Aorta (tissue), 5 donors: ENCODE measurements around the gene NSL1. TPM values are rescaled to one million over a fixed set of nuclear protein-coding genes. Genes with fewer than 3 reads are reported as not detected.

Experiments
- ATAC-seq: fragments of 200-7000 bp; cut with Tn5 transposase; one replicate; pipeline ENCODE4 v1.9.1; 2022; ENCODE audit warnings: moderate library complexity; ENCODE audit not compliant: low FRiP score
- DNase-seq, 2 donors: peaks; one replicate each; pipeline ENCODE4 v3.0.0-alpha.2; 2020
- H3K27ac ChIP-seq, 2 donors: one replicate each; pipeline ENCODE4 v1.5.1; 2013; ENCODE audit warnings: low read length in 2 of 2, mild to moderate bottlenecking in 2 of 2, moderate library complexity in 2 of 2, control low read depth in 1 of 2, inconsistent platforms in 1 of 2, low read depth in 1 of 2
- H3K27me3 ChIP-seq, 2 donors: one replicate each; pipeline ENCODE4 v1.6.1; 2013; ENCODE audit warnings: control low read depth in 1 of 2, low read length in 1 of 2, mild to moderate bottlenecking in 1 of 2, moderate library complexity in 1 of 2; ENCODE audit not compliant: insufficient read depth in 2 of 2, control insufficient read depth in 1 of 2
- H3K36me3 ChIP-seq, 2 donors: one replicate each; pipeline ENCODE4 v1.6.1; 2013; ENCODE audit warnings: control low read depth in 1 of 2, low read length in 1 of 2, mild to moderate bottlenecking in 1 of 2; ENCODE audit not compliant: insufficient read depth in 2 of 2, control insufficient read depth in 1 of 2
- H3K4me1 ChIP-seq, 2 donors: one replicate each; pipeline ENCODE4 v1.6.1; 2013; ENCODE audit warnings: low read length in 2 of 2, control low read depth in 1 of 2, mild to moderate bottlenecking in 1 of 2, moderate library complexity in 1 of 2; ENCODE audit not compliant: insufficient read depth in 2 of 2, control insufficient read depth in 1 of 2
- H3K4me3 ChIP-seq, 2 donors: one replicate each; pipeline ENCODE4 v1.5.1; 2013; ENCODE audit warnings: low read length in 2 of 2, control low read depth in 1 of 2, mild to moderate bottlenecking in 1 of 2
- H3K9me3 ChIP-seq: one replicate; pipeline ENCODE4 v1.6.1; 2013; ENCODE audit warnings: mild to moderate bottlenecking, low read length; ENCODE audit not compliant: control insufficient read depth
- WGBS, 2 donors: extraction: QIAGEN DNeasy Blood & Tissue Kit; methylation state at CpG; one replicate each; pipeline ENCODE4 v1.1.7; 2013; 5-methylcytosine and 5-hydroxymethylcytosine counted together
- intact Hi-C, 2 donors: fragments of 100-400 bp; cut with DNase I; formaldehyde crosslinking; loops; one replicate each; pipeline versions ENCODE4 v1.14.2 to v1.15.0; 2022
- polyA plus RNA-seq, 2 donors: library from polyadenylated mRNA; stranded (reverse); fragments of 200-250 nt; gene quantifications; one replicate each; pipeline ENCODE4 v1.2.3, GENCODE V29; 2013
- total RNA-seq, 2 donors: library from RNA; stranded (reverse); fragmentation: NEBNext Ultra II Directional; extraction: Animal tissue kit (Norgen Biotek cat#: 25700); gene quantifications; one replicate each; pipeline ENCODE4 v1.2.1, GENCODE V29; 2021
- donor health status: healthy with polysubstance abuse.
- donor health status: Bipolar disorder and iron deficiency.
- donor health status: DM: no; HTN: no; CAD: no.
- donor health status: DM: no; HTN: no; CAD: no.
- donor health status: DM: yes; HTN: yes; CAD: no.

NSL1 gene
- total and polyA plus RNA-seq, 4 donors, result 17.7 to 30.5 (median 27.7) TPM

- Histone ChIP-seq H3K4me3 (no peak overlapping the region), H3K36me3 (no peaks in the 10 kb centered on the region), H3K27ac (no peak overlapping the region), H3K4me1 (no peaks in the 10 kb centered on the region), H3K27me3 (no peaks in the 10 kb centered on the region), H3K9me3 (no peaks in the 10 kb centered on the region)
- intact Hi-C loops, result no loop called here
- DNase-seq, result no peak
- ATAC-seq, result no peak
- 96 to 97% methylated on average over 9 of the region's 9 CpGs for WGBS, 2 donors
These were observed 28.7 kb downstream of the NSL1 start for GRCh38 chr1:212762839-212763238.

GRCh38 chr1:212762234-212762633, 29.3 kb downstream of the NSL1 start:
- intact Hi-C loops, result no loop called here
- 95 to 96% methylated on average over 4 of the region's 4 CpGs for WGBS, 2 donors
- no peaks in the 10 kb centered on the region for H3K9me3 ChIP-seq

GRCh38 chr1:212760126-212760823, 31.3 kb downstream of the NSL1 start:
- ATAC-seq, result peak; percentile 60
- H3K9me3 ChIP-seq, result no peaks in the 10 kb centered on the region
- DNase-seq, result no peak
- H3K27me3 ChIP-seq, result no peaks in the 10 kb centered on the region
- H3K4me3 ChIP-seq, result no peak overlapping the region
- no peaks in the 10 kb centered on the region for H3K36me3 ChIP-seq
- intact Hi-C loops, result no loop called here
- WGBS, 2 donors, result 93 to 96% methylated on average over 8 to 10 of the region's 10 CpGs
- no peak overlapping the region for H3K27ac ChIP-seq
- no peaks in the 10 kb centered on the region for H3K4me1 ChIP-seq

More at GRCh38 chr1:212762234-212762633, 29.3 kb downstream of the NSL1 start:
- DNase-seq (no peak), ATAC-seq (no peak)
- H3K4me3 ChIP-seq, result no peak overlapping the region
- H3K27me3 ChIP-seq, result no peaks in the 10 kb centered on the region
- H3K27ac ChIP-seq, result no peak overlapping the region
- no peaks in the 10 kb centered on the region for H3K36me3 ChIP-seq
- no peaks in the 10 kb centered on the region for H3K4me1 ChIP-seq

- no peaks in the 10 kb centered on the region for H3K9me3 ChIP-seq
- WGBS, 2 donors, result 97% methylated on average over 5 of the region's 5 CpGs
- intact Hi-C loops, result no loop called here
- no peak overlapping the region for H3K27ac ChIP-seq
- no peaks in the 10 kb centered on the region for H3K27me3 ChIP-seq
- no peaks in the 10 kb centered on the region for H3K4me1 ChIP-seq
- DNase-seq (no peak), ATAC-seq (peak; percentile 26)
- H3K4me3 ChIP-seq, result no peak overlapping the region
- H3K36me3 ChIP-seq, result no peaks in the 10 kb centered on the region
These were observed 31.9 kb downstream of the NSL1 start for GRCh38 chr1:212759683-212760082.

- H3K27me3 ChIP-seq, result no peaks in the 10 kb centered on the region
- H3K36me3 ChIP-seq, result no peaks in the 10 kb centered on the region
- H3K27ac ChIP-seq, result no peak overlapping the region
- H3K4me1 ChIP-seq, result no peaks in the 10 kb centered on the region
- ATAC-seq, result no peak
- intact Hi-C loops, result no loop called here
- DNase-seq, result no peak
- H3K9me3 ChIP-seq, result no peaks in the 10 kb centered on the region
- 40 to 45% methylated on average over 1 of the region's 1 CpG for WGBS, 2 donors
- no peak overlapping the region for H3K4me3 ChIP-seq
These were observed 36.9 kb downstream of the NSL1 start for GRCh38 chr1:212754680-212755079.

- WGBS, 2 donors, result 83% methylated on average over 8 of the region's 8 CpGs
- intact Hi-C loops, result no loop called here
- no peaks in the 10 kb centered on the region for H3K4me1 ChIP-seq
- DNase-seq (no peak), ATAC-seq (no peak)
- H3K27me3 ChIP-seq, result no peaks in the 10 kb centered on the region
- H3K4me3 ChIP-seq, result no peak overlapping the region
- no peaks in the 10 kb centered on the region for H3K9me3 ChIP-seq
- no peak overlapping the region for H3K27ac ChIP-seq
- no peaks in the 10 kb centered on the region for H3K36me3 ChIP-seq
These were observed 37.4 kb downstream of the NSL1 start for GRCh38 chr1:212754193-212754592.

- DNase-seq (no peak), ATAC-seq (no peak)
- Histone ChIP-seq H3K36me3 (no peaks in the 10 kb centered on the region), H3K4me1 (no peaks in the 10 kb centered on the region), H3K9me3 (no peaks in the 10 kb centered on the region), H3K27ac (no peak overlapping the region), H3K27me3 (no peaks in the 10 kb centered on the region), H3K4me3 (no peak overlapping the region)
- intact Hi-C loops, result no loop called here
These were observed 37.8 kb downstream of the NSL1 start for GRCh38 chr1:212753749-212754148.

GRCh38 chr1:212752934-212753497, 38.6 kb downstream of the NSL1 start:
- ATAC-seq (no peak), DNase-seq (no peak)
- Histone ChIP-seq H3K4me1 (no peaks in the 10 kb centered on the region), H3K4me3 (no peak overlapping the region), H3K27ac (no peak overlapping the region), H3K27me3 (no peaks in the 10 kb centered on the region), H3K9me3 (no peaks in the 10 kb centered on the region), H3K36me3 (no peaks in the 10 kb centered on the region)
- intact Hi-C loops, result no loop called here
- 81 to 84% methylated on average over 3 of the region's 3 CpGs for WGBS, 2 donors

GRCh38 chr1:212752252-212752933, 39.2 kb downstream of the NSL1 start:
- intact Hi-C loops, result no loop called here

More at GRCh38 chr1:212752252-212752933, 39.2 kb downstream of the NSL1 start:
- Histone ChIP-seq H3K4me3 (no peak overlapping the region), H3K27me3 (no peaks in the 10 kb centered on the region), H3K36me3 (no peaks in the 10 kb centered on the region), H3K4me1 (no peaks in the 10 kb centered on the region), H3K9me3 (no peaks in the 10 kb centered on the region), H3K27ac (no peak overlapping the region)
- WGBS, 2 donors, result 95 to 96% methylated on average over 3 of the region's 3 CpGs
- DNase-seq (no peak), ATAC-seq (peak; percentile 69)
